HepG2 (cell line): Measurements from ENCODE around the gene SF3B6. TPM values are rescaled to one million over a fixed set of nuclear protein-coding genes. Genes with fewer than 3 reads are reported as not detected.
A peak's percentile ranks its signal among the peaks of the same experiment; 100 is the strongest.

Experiments
- ARNT ChIP-seq: fragments of 450-650 bp; IDR thresholded peaks from 2 replicates; pipeline ENCODE4 v1.6.1; 2017
- ATM ChIP-seq: fragments of 450-650 bp; IDR thresholded peaks from 2 replicates; pipeline ENCODE4 v1.7.1; 2017; ENCODE audit warnings: mild to moderate bottlenecking, borderline replicate concordance
- BRD4 ChIP-seq: sonication (generic); formaldehyde crosslinking; IDR thresholded peaks from 2 replicates; pipeline ENCODE4 v1.4.0; 2020; ENCODE audit warnings: missing genetic modification reagents
- CBX2 ChIP-seq, 2 experiments: fragments of 200-600 bp in 1 of 2; sonication (generic); formaldehyde crosslinking in 1 of 2; IDR thresholded peaks; 2 replicates each; pipeline versions ENCODE4 v1.7.0 to v1.8.1; 2018 to 2022; ENCODE audit warnings: low read depth in 2 of 2, low read length in 1 of 2, mild to moderate bottlenecking in 1 of 2, missing genetic modification reagents in 1 of 2
- GLI4 ChIP-seq: sonication (generic); formaldehyde crosslinking; IDR thresholded peaks from 2 replicates; pipeline ENCODE4 v1.5.1; 2020; ENCODE audit warnings: missing genetic modification reagents, mild to moderate bottlenecking, moderate library complexity, borderline replicate concordance
- HNF4A ChIP-seq: sonication (generic); formaldehyde crosslinking; IDR thresholded peaks from 2 replicates; pipeline ENCODE4 v1.4.0; 2020; ENCODE audit warnings: missing genetic modification reagents
- KDM5A ChIP-seq: fragments of 200-600 bp; sonication (generic); IDR thresholded peaks from 2 replicates; pipeline ENCODE4 v1.7.0; 2018; ENCODE audit warnings: antibody characterized with exemption, mild to moderate bottlenecking, low read length, borderline replicate concordance
- MEIS1 ChIP-seq: sonication (generic); formaldehyde crosslinking; IDR thresholded peaks from 2 replicates; pipeline ENCODE4 v1.9.0; 2021; ENCODE audit warnings: mild to moderate bottlenecking, missing genetic modification reagents, moderate library complexity, borderline replicate concordance
- MLLT10 ChIP-seq: sonication (generic); formaldehyde crosslinking; IDR thresholded peaks from 2 replicates; pipeline ENCODE4 v1.4.0; 2020; ENCODE audit warnings: missing genetic modification reagents
- NCOA5 ChIP-seq: sonication (generic); formaldehyde crosslinking; IDR thresholded peaks from 2 replicates; pipeline ENCODE4 v1.4.0; 2020; ENCODE audit warnings: missing genetic modification reagents
- PAWR ChIP-seq: sonication (generic); formaldehyde crosslinking; IDR thresholded peaks from 2 replicates; pipeline ENCODE4 v1.4.0; 2020; ENCODE audit warnings: missing genetic modification reagents, mild to moderate bottlenecking, borderline replicate concordance
- RBM22 ChIP-seq: fragments of 200-400 bp; formaldehyde crosslinking; optimal IDR thresholded peaks from 2 replicates; pipeline ENCODE3; 2017; ENCODE audit warnings: mild to moderate bottlenecking, low read length, moderate library complexity
- RELA ChIP-seq: sonication (generic); formaldehyde crosslinking; IDR thresholded peaks from 2 replicates; pipeline ENCODE4 v1.4.0; 2020; ENCODE audit warnings: missing genetic modification reagents
- SIN3A ChIP-seq: IDR thresholded peaks from 2 replicates; pipeline ENCODE4 v1.6.1; 2011; ENCODE audit warnings: low read depth, mild to moderate bottlenecking, control low read depth, low read length, borderline replicate concordance
- SNAI1 ChIP-seq: sonication (generic); formaldehyde crosslinking; IDR thresholded peaks from 2 replicates; pipeline ENCODE4 v1.5.0; 2020; ENCODE audit warnings: mild to moderate bottlenecking, missing genetic modification reagents, borderline replicate concordance
- SRSF9 ChIP-seq: fragments of 200-400 bp; formaldehyde crosslinking; IDR thresholded peaks from 2 replicates; pipeline ENCODE4 v1.6.1; 2018; ENCODE audit warnings: borderline replicate concordance, mild to moderate bottlenecking, low read depth, low read length; ENCODE audit not compliant: insufficient read depth, poor library complexity, severe bottlenecking
- ZNF280B ChIP-seq: sonication (generic); formaldehyde crosslinking; IDR thresholded peaks from 2 replicates; pipeline ENCODE4 v1.5.0; 2020; ENCODE audit warnings: missing genetic modification reagents, mild to moderate bottlenecking, borderline replicate concordance
- ZNF563 ChIP-seq: sonication (generic); formaldehyde crosslinking; IDR thresholded peaks from 2 replicates; pipeline ENCODE4 v1.8.0; 2022; ENCODE audit warnings: mild to moderate bottlenecking, moderate library complexity, missing genetic modification reagents
- ZNF660 ChIP-seq: sonication (generic); formaldehyde crosslinking; IDR thresholded peaks from 2 replicates; pipeline ENCODE4 v1.5.1; 2020; ENCODE audit warnings: mild to moderate bottlenecking, low read depth, missing genetic modification reagents, borderline replicate concordance
- ZNF7 ChIP-seq: IDR thresholded peaks from 2 replicates; pipeline ENCODE4 v1.6.1; 2016; ENCODE audit warnings: missing biosample characterization, missing genetic modification reagents
- ZNF768 ChIP-seq: sonication (generic); formaldehyde crosslinking; IDR thresholded peaks from 2 replicates; pipeline ENCODE4 v1.4.0; 2020; ENCODE audit warnings: missing genetic modification reagents
- ZZZ3 ChIP-seq: sonication (generic); formaldehyde crosslinking; IDR thresholded peaks from 2 replicates; pipeline ENCODE4 v1.4.0; 2020; ENCODE audit warnings: missing genetic modification reagents, mild to moderate bottlenecking, borderline replicate concordance
- polyA plus RNA-seq, 8 experiments: library from polyadenylated mRNA; depleted of rRNA in 3 of 8; stranded (reverse) in 7 of 8; unstranded in 1 of 8; fragments of >200 nt; fragmentation: Illumina TruSeq in 4 of 8; extraction: Trizol in 4 of 8; gene quantifications; 2 replicates each; pipeline versions ENCODE4 v1.2.1 to v1.2.3, GENCODE V29; 2011 to 2016; ENCODE audit warnings: low read depth in 4 of 8, missing spikeins in 1 of 8, mixed read lengths in 1 of 8; ENCODE audit not compliant: insufficient read depth in 1 of 8
- total RNA-seq, 5 experiments: library from RNA; depleted of rRNA; stranded (reverse); fragments of >200 nt; fragmentation: Illumina TruSeq; extraction: Trizol; gene quantifications; 2 replicates each; pipeline ENCODE4 v1.2.3, GENCODE V29; 2016; ENCODE audit warnings: low read depth in 1 of 5
- TF ChIP-seq, protein P1 (sequence below): sonication (generic); formaldehyde crosslinking; IDR thresholded peaks from 2 replicates; pipeline ENCODE4 v1.9.0; 2021; ENCODE audit warnings: missing genetic modification reagents, mild to moderate bottlenecking, borderline replicate concordance
- TF ChIP-seq, protein P2 (sequence below): sonication (generic); formaldehyde crosslinking; IDR thresholded peaks from 2 replicates; pipeline ENCODE4 v1.5.1; 2020; ENCODE audit warnings: mild to moderate bottlenecking, missing genetic modification reagents, moderate library complexity

Gene SF3B6
- total and polyA plus RNA-seq, 2 of the 13 experiments (the other 11 are each of a cell fraction or from before 2014, with no cell fraction given), result 177 to 182 TPM

GRCh38 chr2:24123195-24123921 is 47.2 kb upstream of the SF3B6 start, which contains the start of the genes FAM228B and PFN4 (continued):
- TF ChIP-seq, protein P1, sequence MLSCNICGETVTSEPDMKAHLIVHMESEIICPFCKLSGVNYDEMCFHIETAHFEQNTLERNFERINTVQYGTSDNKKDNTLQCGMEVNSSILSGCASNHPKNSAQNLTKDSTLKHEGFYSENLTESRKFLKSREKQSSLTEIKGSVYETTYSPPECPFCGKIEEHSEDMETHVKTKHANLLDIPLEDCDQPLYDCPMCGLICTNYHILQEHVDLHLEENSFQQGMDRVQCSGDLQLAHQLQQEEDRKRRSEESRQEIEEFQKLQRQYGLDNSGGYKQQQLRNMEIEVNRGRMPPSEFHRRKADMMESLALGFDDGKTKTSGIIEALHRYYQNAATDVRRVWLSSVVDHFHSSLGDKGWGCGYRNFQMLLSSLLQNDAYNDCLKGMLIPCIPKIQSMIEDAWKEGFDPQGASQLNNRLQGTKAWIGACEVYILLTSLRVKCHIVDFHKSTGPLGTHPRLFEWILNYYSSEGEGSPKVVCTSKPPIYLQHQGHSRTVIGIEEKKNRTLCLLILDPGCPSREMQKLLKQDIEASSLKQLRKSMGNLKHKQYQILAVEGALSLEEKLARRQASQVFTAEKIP (CRISPR knock-in tag), result no peak
- no peak for TF ChIP-seq ARNT
- no peak for TF ChIP-seq GLI4
- TF ChIP-seq MEIS1 (CRISPR knock-in tag), result peak; percentile 88; the same call in 1 of the 2 replicates
- TF ChIP-seq ZNF660, result peak; percentile 60; the same call in 1 of the 2 replicates
- TF ChIP-seq, protein P2, sequence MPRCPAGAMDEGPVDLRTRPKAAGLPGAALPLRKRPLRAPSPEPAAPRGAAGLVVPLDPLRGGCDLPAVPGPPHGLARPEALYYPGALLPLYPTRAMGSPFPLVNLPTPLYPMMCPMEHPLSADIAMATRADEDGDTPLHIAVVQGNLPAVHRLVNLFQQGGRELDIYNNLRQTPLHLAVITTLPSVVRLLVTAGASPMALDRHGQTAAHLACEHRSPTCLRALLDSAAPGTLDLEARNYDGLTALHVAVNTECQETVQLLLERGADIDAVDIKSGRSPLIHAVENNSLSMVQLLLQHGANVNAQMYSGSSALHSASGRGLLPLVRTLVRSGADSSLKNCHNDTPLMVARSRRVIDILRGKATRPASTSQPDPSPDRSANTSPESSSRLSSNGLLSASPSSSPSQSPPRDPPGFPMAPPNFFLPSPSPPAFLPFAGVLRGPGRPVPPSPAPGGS (CRISPR knock-in tag), result peak; percentile 55; the same call in 1 of the 2 replicates
- TF ChIP-seq ZNF7 (CRISPR knock-in tag), result no peak
- TF ChIP-seq PAWR (CRISPR knock-in tag), result 0 out of 2 replicates have a peak, but pooled peaks have one; percentile 23
- TF ChIP-seq BRD4 (CRISPR knock-in tag), result peak; percentile 64; the same call in 1 of the 2 replicates
- TF ChIP-seq ZZZ3 (CRISPR knock-in tag), result peak; percentile 50
- TF ChIP-seq HNF4A (CRISPR knock-in tag), result no peak
- TF ChIP-seq MLLT10 (CRISPR knock-in tag), result no peak
- peak; percentile 98 for TF ChIP-seq ZNF563 (CRISPR knock-in tag)
- TF ChIP-seq ATM, result no peak
- no peak for TF ChIP-seq SRSF9
- no peak for TF ChIP-seq KDM5A
- 0 out of 2 replicates have a peak, but pooled peaks have one; percentile 59 for TF ChIP-seq RELA (CRISPR knock-in tag)
- no peak for TF ChIP-seq RBM22
- no peak; the same call in none of the 2 replicates for TF ChIP-seq SNAI1
- TF ChIP-seq CBX2 (IDR thresholded peaks at IDR 0.05; ENCODE audit: low read depth, low read length), result no peak
- TF ChIP-seq CBX2 (CRISPR knock-in tag; IDR thresholded peaks at IDR 0.05; ENCODE audit: low read depth), result no peak
- TF ChIP-seq ZNF280B (CRISPR knock-in tag), result peak; percentile 93
- no peak for TF ChIP-seq NCOA5
- TF ChIP-seq SIN3A, result peak; percentile 50; the same call in 1 of the 2 replicates
- peak; percentile 66 for TF ChIP-seq ZNF768
